HEK293 (cell line): Measurements from ENCODE around the gene COLQ.

Source experiments
- BCL11A ChIP-seq: fragments of 450-650 bp; formaldehyde crosslinking; IDR thresholded peaks from 2 replicates; pipeline ENCODE4 v1.5.1; 2016; ENCODE audit warnings: low read depth, missing biosample characterization, missing genetic modification characterization
- CTCF ChIP-seq: fragments of 450-650 bp; formaldehyde crosslinking; IDR thresholded peaks from 2 replicates; pipeline ENCODE4 v1.5.1; 2016; ENCODE audit warnings: missing biosample characterization, missing genetic modification characterization
- HOXA7 ChIP-seq: sonication (generic); formaldehyde crosslinking; IDR thresholded peaks from 2 replicates; pipeline ENCODE4 v1.8.1; 2022; ENCODE audit warnings: missing genetic modification reagents, borderline replicate concordance
- ZBTB21 ChIP-seq: fragments of 450-650 bp; formaldehyde crosslinking; IDR thresholded peaks from 2 replicates; pipeline ENCODE4 v1.5.1; 2017; ENCODE audit warnings: missing biosample characterization, missing genetic modification characterization
- ZNF23 ChIP-seq: fragments of 450-650 bp; formaldehyde crosslinking; IDR thresholded peaks from 2 replicates; pipeline ENCODE4 v1.5.1; 2016; ENCODE audit warnings: missing biosample characterization, missing genetic modification characterization, borderline replicate concordance
- ZNF426 ChIP-seq: fragments of 450-650 bp; formaldehyde crosslinking; IDR thresholded peaks from 2 replicates; pipeline ENCODE4 v1.5.1; 2017; ENCODE audit warnings: missing biosample characterization, missing genetic modification characterization, mild to moderate bottlenecking, inconsistent platforms, moderate library complexity
- ZNF580 ChIP-seq: fragments of 450-650 bp; formaldehyde crosslinking; IDR thresholded peaks from 2 replicates; pipeline ENCODE4 v1.5.1; 2016; ENCODE audit warnings: missing biosample characterization, missing genetic modification characterization
- ZNF629 ChIP-seq: fragments of 450-650 bp; formaldehyde crosslinking; IDR thresholded peaks from 2 replicates; pipeline ENCODE4 v1.5.1; 2017; ENCODE audit warnings: missing biosample characterization, missing genetic modification characterization
- ZNF768 ChIP-seq: fragments of 450-650 bp; formaldehyde crosslinking; IDR thresholded peaks from 2 replicates; pipeline ENCODE4 v1.5.1; 2018; ENCODE audit warnings: missing biosample characterization, mild to moderate bottlenecking, missing genetic modification characterization

GRCh38 chr3:15538345-15538744 lies 16.8 kb upstream of the COLQ start:
- TF ChIP-seq HOXA7 (CRISPR knock-in tag) (no peak), ZNF23 (no peak), ZNF629 (tag by site-specific recombination) (no peak), ZNF768 (tag by site-specific recombination) (no peak), CTCF (tag by site-specific recombination) (no peak), ZNF580 (tag by site-specific recombination) (no peak), ZBTB21 (tag by site-specific recombination) (no peak), ZNF426 (tag by site-specific recombination) (no peak), BCL11A (no peak)
